B cell (primary cell): ENCODE data around the gene USH1G.

Experiments used
- EZH2 ChIP-seq: IDR thresholded peaks from 2 replicates; pipeline ENCODE4 v1.6.1; 2012; ENCODE audit warnings: borderline replicate concordance, low read depth, mild to moderate bottlenecking, moderate library complexity, low read length; ENCODE audit not compliant: insufficient read depth, poor library complexity, severe bottlenecking
- TF ChIP-seq, protein P1 (sequence below): fragments of 200-600 bp; IDR thresholded peaks from one replicate; pipeline ENCODE4 v1.8.0; 2022; ENCODE audit warnings: antibody characterized with exemption, mild to moderate bottlenecking

DNA sequence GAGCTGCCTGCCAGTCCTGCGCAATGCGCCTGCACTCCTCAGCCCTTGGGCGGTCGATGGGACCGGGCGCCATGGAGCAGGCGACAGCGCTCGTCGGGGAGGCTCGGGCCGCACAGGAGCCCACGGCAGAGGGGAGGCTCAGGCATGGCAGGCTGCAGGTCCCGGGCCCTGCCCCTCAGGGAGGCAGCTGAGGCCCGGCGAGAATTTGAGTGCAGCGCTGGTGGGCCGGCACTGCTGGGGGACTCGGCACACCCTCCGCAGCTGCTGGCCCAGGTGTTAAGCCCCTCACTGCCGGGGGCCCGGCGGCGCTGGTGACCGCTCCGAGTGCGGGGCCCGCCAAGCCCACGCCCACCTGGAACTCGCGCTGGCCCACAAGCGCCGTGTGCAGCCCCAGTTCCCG is 16.0 kb downstream of the USH1G start:
- TF ChIP-seq, protein P1, sequence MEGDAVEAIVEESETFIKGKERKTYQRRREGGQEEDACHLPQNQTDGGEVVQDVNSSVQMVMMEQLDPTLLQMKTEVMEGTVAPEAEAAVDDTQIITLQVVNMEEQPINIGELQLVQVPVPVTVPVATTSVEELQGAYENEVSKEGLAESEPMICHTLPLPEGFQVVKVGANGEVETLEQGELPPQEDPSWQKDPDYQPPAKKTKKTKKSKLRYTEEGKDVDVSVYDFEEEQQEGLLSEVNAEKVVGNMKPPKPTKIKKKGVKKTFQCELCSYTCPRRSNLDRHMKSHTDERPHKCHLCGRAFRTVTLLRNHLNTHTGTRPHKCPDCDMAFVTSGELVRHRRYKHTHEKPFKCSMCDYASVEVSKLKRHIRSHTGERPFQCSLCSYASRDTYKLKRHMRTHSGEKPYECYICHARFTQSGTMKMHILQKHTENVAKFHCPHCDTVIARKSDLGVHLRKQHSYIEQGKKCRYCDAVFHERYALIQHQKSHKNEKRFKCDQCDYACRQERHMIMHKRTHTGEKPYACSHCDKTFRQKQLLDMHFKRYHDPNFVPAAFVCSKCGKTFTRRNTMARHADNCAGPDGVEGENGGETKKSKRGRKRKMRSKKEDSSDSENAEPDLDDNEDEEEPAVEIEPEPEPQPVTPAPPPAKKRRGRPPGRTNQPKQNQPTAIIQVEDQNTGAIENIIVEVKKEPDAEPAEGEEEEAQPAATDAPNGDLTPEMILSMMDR: no peak
- TF ChIP-seq EZH2: no peak
